Measurements from ENCODE around the gene STAC.

Gene STAC

GRCh38 chr3:36542186-36542585 lies 161.9 kb downstream of the STAC start:
- H3K27ac ChIP-seq (replicated peaks): no peak overlapping the region
- DNase-seq (ENCODE audit: low read depth in 1 of 2, low spot score in 1 of 2): no peak
- TF ChIP-seq REST (IDR thresholded peaks at IDR 0.05; ENCODE audit: insufficient replicate concordance, low read depth) (no peak), GABPA (IDR thresholded peaks at IDR 0.05; ENCODE audit: low read depth) (no peak), POLR2AphosphoS5 (IDR thresholded peaks at IDR 0.05; ENCODE audit: low read depth) (no peak), SPI1 (IDR thresholded peaks at IDR 0.05; ENCODE audit: borderline replicate concordance, low read depth) (no peak), CTCF (IDR thresholded peaks at IDR 0.05; ENCODE audit: insufficient read depth, low read length) (no peak)
- H3K4me3 ChIP-seq (replicated peaks; ENCODE audit: insufficient read depth, low read length): no peak overlapping the region
- H3K27me3 ChIP-seq (ENCODE audit: insufficient read depth, poor library complexity, severe bottlenecking): no peaks in the 10 kb centered on the region

GRCh38 chr3:36543276-36543997 lies 163.1 kb downstream of the STAC start:
- Histone ChIP-seq H3K4me3 (replicated peaks; ENCODE audit: insufficient read depth, low read length) (no peak overlapping the region), H3K27me3 (ENCODE audit: insufficient read depth, poor library complexity, severe bottlenecking) (no peaks in the 10 kb centered on the region), H3K27ac (replicated peaks) (no peak overlapping the region)
- no peak for DNase-seq (ENCODE audit: low read depth in 1 of 2, low spot score in 1 of 2)
- TF ChIP-seq POLR2AphosphoS5 (IDR thresholded peaks at IDR 0.05; ENCODE audit: low read depth): no peak
- TF ChIP-seq CTCF (IDR thresholded peaks at IDR 0.05; ENCODE audit: insufficient read depth, low read length): no peak
- no peak for TF ChIP-seq GABPA (IDR thresholded peaks at IDR 0.05; ENCODE audit: low read depth)
- TF ChIP-seq SPI1 (IDR thresholded peaks at IDR 0.05; ENCODE audit: borderline replicate concordance, low read depth): no peak
- TF ChIP-seq REST (IDR thresholded peaks at IDR 0.05; ENCODE audit: insufficient replicate concordance, low read depth): no peak

- H3K4me3 ChIP-seq (replicated peaks; ENCODE audit: insufficient read depth, low read length): no peak overlapping the region
- DNase-seq (ENCODE audit: low read depth in 1 of 2, low spot score in 1 of 2): no peak
- no peaks in the 10 kb centered on the region for H3K27me3 ChIP-seq (ENCODE audit: insufficient read depth, poor library complexity, severe bottlenecking)
- no peak overlapping the region for H3K27ac ChIP-seq (replicated peaks)
- TF ChIP-seq CTCF (IDR thresholded peaks at IDR 0.05; ENCODE audit: insufficient read depth, low read length) (no peak), REST (IDR thresholded peaks at IDR 0.05; ENCODE audit: insufficient replicate concordance, low read depth) (no peak), GABPA (IDR thresholded peaks at IDR 0.05; ENCODE audit: low read depth) (no peak), POLR2AphosphoS5 (IDR thresholded peaks at IDR 0.05; ENCODE audit: low read depth) (no peak), SPI1 (IDR thresholded peaks at IDR 0.05; ENCODE audit: borderline replicate concordance, low read depth) (no peak)
Observed at GRCh38 chr3:36546226-36546625, 165.9 kb downstream of the STAC start.
